Spleen (tissue), 7 donors: ENCODE results near the gene CCDC69.

Experiments
- CTCF ChIP-seq, 11 experiments: fragments of 200-600 bp in 7 of 11; fragments of 450-650 bp in 4 of 11; sonication (generic) in 4 of 11; IDR thresholded peaks in 8 of 11; conservative IDR thresholded peaks in 3 of 11; 1 replicate in 7 of 11; 2 replicates in 4 of 11; pipeline versions ENCODE4 v1.4.0 to v1.8.0; 2016 to 2021; ENCODE audit warnings: antibody characterized with exemption in 11 of 11, inconsistent platforms in 4 of 11, mild to moderate bottlenecking in 1 of 11
- POLR2A ChIP-seq, 3 donors: fragments of 450-650 bp; IDR thresholded peaks; one replicate each; pipeline ENCODE4 v1.5.1; 2017; ENCODE audit warnings: antibody characterized with exemption in 3 of 3, mild to moderate bottlenecking in 1 of 3
- POLR2AphosphoS5 ChIP-seq, 3 donors: sonication (generic); formaldehyde crosslinking; IDR thresholded peaks; one replicate each; pipeline ENCODE4 v1.5.1; 2017; ENCODE audit warnings: antibody characterized with exemption in 3 of 3
- donor health status: DM: no; HTN: no; CAD: no; lungs with moderate emphysema.
- donor health status: DM: no; HTN: no; CAD: no.
- donor health status: DM: no; HTN: no; CAD: no.

GRCh38 chr5:151237685-151238084, 13.8 kb upstream of the CCDC69 start:
- TF ChIP-seq CTCF (IDR thresholded peaks at IDR 0.05 in 8 of 11, conservative IDR thresholded peaks at IDR 0.05 in 3 of 11), result no peak
- no peak for TF ChIP-seq POLR2AphosphoS5 (IDR thresholded peaks at IDR 0.05)
- no peak for TF ChIP-seq POLR2A (IDR thresholded peaks at IDR 0.05)
